ENCODE measurements around the gene DIABLO.
"Not testable (repeated sequence)": the region's sequence is repeated elsewhere in the genome, so short reads cannot be mapped to it uniquely, and the experiment has no call there.

Gene DIABLO

GRCh38 chr12:122187466-122187865, 38.4 kb downstream of the DIABLO start:
- no peak for DNase-seq

GRCh38 chr12:122185494-122186082, 40.3 kb downstream of the DIABLO start:
- no peak for DNase-seq

GRCh38 chr12:122185079-122185478, 40.8 kb downstream of the DIABLO start:
- no peak for DNase-seq

- DNase-seq: no peak
These were observed 41.3 kb downstream of the DIABLO start for GRCh38 chr12:122184517-122184916.

- no peak for DNase-seq
These were observed 42.3 kb downstream of the DIABLO start for GRCh38 chr12:122183588-122183940.

GRCh38 chr12:122182887-122183587, 42.8 kb downstream of the DIABLO start, which contains the start of gene LRRC43:
LRRC43 (plus strand) TSS chr12:122183123; CDS start chr12:122183145, 22 bp downstream.
- DNase-seq: no peak

- not testable (repeated sequence) for DNase-seq
These were observed 49.4 kb downstream of the DIABLO start for GRCh38 chr12:122176473-122176872.

GRCh38 chr12:122174155-122174845, 51.6 kb downstream of the DIABLO start, which contains the start of gene IL31:
IL31 (minus strand) TSS chr12:122174221; CDS start chr12:122174172, 49 bp downstream.
- DNase-seq: no peak

GRCh38 chr12:122172262-122172939, 53.5 kb downstream of the DIABLO start:
- no peak for DNase-seq

- DNase-seq: no peak
These were observed 54.5 kb downstream of the DIABLO start for GRCh38 chr12:122171399-122171798.

- no peak for DNase-seq
These were observed 57.4 kb downstream of the DIABLO start for GRCh38 chr12:122168492-122168891.

- DNase-seq: no peak
These were observed 58.4 kb downstream of the DIABLO start for GRCh38 chr12:122167356-122167925.

- DNase-seq: no peak
These were observed 59.2 kb downstream of the DIABLO start for GRCh38 chr12:122166422-122167349.

GRCh38 chr12:122162976-122163375, 62.9 kb downstream of the DIABLO start:
- no peak for DNase-seq

GRCh38 chr12:122161682-122162081, 64.2 kb downstream of the DIABLO start:
- no peak for DNase-seq

- DNase-seq: no peak
These were observed 65.1 kb downstream of the DIABLO start for GRCh38 chr12:122160761-122161160.

GRCh38 chr12:122159882-122160281, 66.0 kb downstream of the DIABLO start:
- DNase-seq: no peak

- no peak for DNase-seq
These were observed 67.1 kb downstream of the DIABLO start for GRCh38 chr12:122158700-122159285.

Measured in NCI-H446 treated with DMSO at 0.1 percent for 48 hours (cell line).